HepG2 (cell line): ENCODE measurements around the gene CCDC8. TPM values are rescaled to one million over a fixed set of nuclear protein-coding genes. Genes with fewer than 3 reads are reported as not detected.

ENCODE experiments used
- BHLHE40 ChIP-seq: IDR thresholded peaks from 2 replicates; pipeline ENCODE4 v1.6.1; 2011; ENCODE audit warnings: low read length, improper control_type of control experiment
- HNRNPUL1 ChIP-seq: fragments of 200-400 bp; formaldehyde crosslinking; IDR thresholded peaks from 2 replicates; pipeline ENCODE4 v1.6.1; 2017; ENCODE audit warnings: low read depth, mild to moderate bottlenecking, low read length, moderate library complexity
- MLX ChIP-seq: IDR thresholded peaks from 2 replicates; pipeline ENCODE4 v1.6.1; 2016
- NONO ChIP-seq, 2 experiments: fragments of 450-650 bp in 1 of 2; sonication (generic) in 1 of 2; formaldehyde crosslinking in 1 of 2; IDR thresholded peaks in 1 of 2; conservative IDR thresholded peaks in 1 of 2; 2 replicates each; pipeline versions ENCODE4 v1.6.1 to v1.8.0; 2017 to 2022; ENCODE audit warnings: mild to moderate bottlenecking in 1 of 2, missing genetic modification reagents in 1 of 2, moderate library complexity in 1 of 2
- PRPF4 ChIP-seq: fragments of 200-400 bp; formaldehyde crosslinking; IDR thresholded peaks from 2 replicates; pipeline ENCODE4 v1.6.1; 2016; ENCODE audit warnings: low read length, low read depth; ENCODE audit not compliant: poor library complexity, severe bottlenecking
- SMAD9 ChIP-seq: sonication (generic); formaldehyde crosslinking; IDR thresholded peaks from 2 replicates; pipeline ENCODE4 v1.5.1; 2020; ENCODE audit warnings: mild to moderate bottlenecking, missing genetic modification reagents
- ZFYVE20 ChIP-seq: sonication (generic); formaldehyde crosslinking; IDR thresholded peaks from 2 replicates; pipeline ENCODE4 v1.8.0; 2023; ENCODE audit warnings: low read depth, mild to moderate bottlenecking, moderate library complexity, missing genetic modification reagents, borderline replicate concordance
- ZNF230 ChIP-seq: sonication (generic); formaldehyde crosslinking; IDR thresholded peaks from 2 replicates; pipeline ENCODE4 v1.4.0; 2020; ENCODE audit warnings: mild to moderate bottlenecking, missing genetic modification reagents
- ZNF543 ChIP-seq: sonication (generic); formaldehyde crosslinking; IDR thresholded peaks from 2 replicates; pipeline ENCODE4 v1.4.0; 2020; ENCODE audit warnings: mild to moderate bottlenecking, missing genetic modification reagents
- ZNF609 ChIP-seq: sonication (generic); formaldehyde crosslinking; IDR thresholded peaks from 2 replicates; pipeline ENCODE4 v1.4.0; 2020; ENCODE audit warnings: mild to moderate bottlenecking, missing genetic modification reagents, borderline replicate concordance
- polyA plus RNA-seq, 8 experiments: library from polyadenylated mRNA; depleted of rRNA in 3 of 8; stranded (reverse) in 7 of 8; unstranded in 1 of 8; fragments of >200 nt; fragmentation: Illumina TruSeq in 4 of 8; extraction: Trizol in 4 of 8; gene quantifications; 2 replicates each; pipeline versions ENCODE4 v1.2.1 to v1.2.3, GENCODE V29; 2011 to 2016; ENCODE audit warnings: low read depth in 4 of 8, missing spikeins in 1 of 8, mixed read lengths in 1 of 8; ENCODE audit not compliant: insufficient read depth in 1 of 8
- total RNA-seq, 5 experiments: library from RNA; depleted of rRNA; stranded (reverse); fragments of >200 nt; fragmentation: Illumina TruSeq; extraction: Trizol; gene quantifications; 2 replicates each; pipeline ENCODE4 v1.2.3, GENCODE V29; 2016; ENCODE audit warnings: low read depth in 1 of 5

CCDC8 gene
- total and polyA plus RNA-seq, 2 of the 13 experiments (the other 11 are each of a cell fraction or from before 2014, with no cell fraction given): 0.04 TPM; not detected in 1

DNA sequence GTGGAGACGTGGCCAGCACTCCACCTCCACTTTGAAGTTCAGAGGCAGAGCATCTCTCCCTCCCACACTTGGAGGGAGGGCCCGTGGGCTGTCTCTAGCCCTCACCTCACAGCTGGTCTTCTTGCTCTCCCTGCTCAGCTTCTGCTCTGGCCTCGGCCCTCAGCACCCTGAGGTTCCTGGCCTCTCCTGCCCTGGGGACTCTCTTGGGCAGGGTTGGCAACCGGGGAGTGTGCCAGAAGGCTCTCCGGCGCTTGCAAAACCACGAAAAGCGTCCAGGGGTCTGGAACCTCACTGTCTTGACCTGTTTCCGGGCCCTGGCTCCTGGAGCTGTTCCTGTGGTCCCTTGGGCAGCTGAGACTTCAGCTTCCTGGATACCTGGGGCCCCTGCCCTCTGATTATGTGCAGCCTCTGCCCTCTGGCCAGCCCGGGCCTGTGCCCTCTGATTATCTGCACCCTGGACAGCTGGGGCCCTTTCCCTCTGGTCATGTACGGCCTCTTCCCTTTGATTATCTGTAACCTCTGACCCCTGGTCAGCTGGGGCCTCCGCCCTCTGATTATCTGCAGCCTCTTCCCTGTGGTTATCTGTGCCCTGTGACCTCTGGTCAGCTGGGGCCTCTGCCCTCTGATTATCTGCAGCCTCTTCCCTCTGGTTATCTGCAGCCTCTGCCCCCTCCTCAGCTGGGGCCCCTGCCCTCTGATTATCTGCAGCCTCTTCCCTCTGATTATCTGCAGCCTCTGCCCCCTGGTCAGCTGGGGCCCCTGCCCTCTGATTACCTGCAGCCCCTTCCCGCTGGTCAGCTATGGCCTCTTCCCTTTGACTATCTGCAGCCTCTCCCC, 2.1 kb downstream of the CCDC8 start (continued):
- TF ChIP-seq ZNF609 (no peak), BHLHE40 (no peak), ZNF230 (CRISPR knock-in tag) (no peak), NONO (IDR thresholded peaks at IDR 0.05) (no peak), NONO (CRISPR knock-in tag; conservative IDR thresholded peaks at IDR 0.05) (no peak), ZNF543 (no peak), HNRNPUL1 (no peak), SMAD9 (CRISPR knock-in tag) (no peak), PRPF4 (no peak), ZFYVE20 (CRISPR knock-in tag) (no peak), MLX (CRISPR knock-in tag) (no peak)
